ENCODE data around the gene FXR1. TPM values are rescaled to one million over a fixed set of nuclear protein-coding genes. Genes with fewer than 3 reads are reported as not detected.

Gene FXR1
- total RNA-seq, 1 experiment from 2014 or later: 219 TPM

DNA sequence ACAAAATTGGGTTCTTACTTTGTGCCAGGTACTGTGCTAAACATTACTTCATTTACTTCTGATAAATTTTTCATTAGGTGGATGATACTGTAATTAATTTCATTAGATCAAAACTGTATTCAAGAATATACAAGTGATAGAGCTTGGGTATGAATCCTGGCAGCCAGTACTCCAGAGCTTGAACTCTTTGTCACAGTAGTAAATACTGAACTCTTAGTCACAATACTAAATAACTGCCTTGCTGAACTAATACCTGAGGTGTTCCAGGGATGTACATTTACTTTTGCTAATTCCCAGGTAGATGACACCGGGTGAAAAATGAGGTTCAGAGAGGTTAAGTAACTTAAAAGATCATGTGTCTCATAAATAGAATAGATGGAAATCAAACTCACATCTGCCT is 20.3 kb downstream of the FXR1 start:
- TF ChIP-seq CTCF (conservative IDR thresholded peaks at IDR 0.05; ENCODE audit: low read depth, low read length) (no peak), EZH2 (IDR thresholded peaks at IDR 0.05; ENCODE audit: borderline replicate concordance, low read depth, low read length, poor library complexity, severe bottlenecking) (no peak)
- Histone ChIP-seq H3K27me3 (replicated peaks; ENCODE audit: insufficient read depth, low read depth, low read length, poor library complexity) (no peaks in the 10 kb centered on the region), H3K27ac (ENCODE audit: low read depth, low read length, poor library complexity, severe bottlenecking) (no peak overlapping the region), H3K36me3 (ENCODE audit: insufficient read depth, low read length, poor library complexity, severe bottlenecking) (peaks cover 39% of the 10 kb centered on the region), H3K9me3 (ENCODE audit: low read depth, low read length, poor library complexity, severe bottlenecking) (no peaks in the 10 kb centered on the region), H3K4me1 (ENCODE audit: insufficient read depth, low read length, poor library complexity, severe bottlenecking) (no peaks in the 10 kb centered on the region), H3K4me3 (ENCODE audit: low read depth, low read length, poor library complexity, severe bottlenecking) (no peak overlapping the region)
- ChIA-PET POLR2A (ENCODE audit: low non-redundant PET) (no interaction called here), CTCF (no interaction called here)
- intact Hi-C loops (cut with micrococcal nuclease; ENCODE audit: unreplicated experiment): no loop called here
- DNase-seq (ENCODE audit: low spot score): no peak
- no TSS peak for BruUV-seq (replicated peaks)

DNA sequence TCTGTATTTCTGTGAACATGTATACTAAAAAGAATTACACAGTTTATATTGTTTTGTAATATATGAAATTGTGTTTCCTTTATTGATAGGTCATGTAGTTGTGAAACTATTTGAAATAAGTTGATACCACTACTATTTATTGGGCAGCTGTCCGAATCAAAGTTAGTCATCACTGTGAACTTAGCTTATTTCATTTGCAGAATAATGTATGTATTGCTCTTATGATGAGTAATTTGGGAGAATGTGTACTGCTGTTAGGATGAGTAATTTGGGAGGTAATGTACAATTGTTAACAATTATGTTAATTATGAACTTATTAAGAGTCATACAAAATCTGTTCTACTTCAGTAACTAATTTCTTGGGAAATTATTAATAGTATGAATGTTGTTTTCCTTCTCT is 22.2 kb downstream of the FXR1 start:
- intact Hi-C loops (cut with micrococcal nuclease; ENCODE audit: unreplicated experiment): no loop called here

GRCh38 chr3:180940826-180941225 is 28.4 kb downstream of the FXR1 start:
- no TSS peak for BruUV-seq (replicated peaks)
- intact Hi-C loops (cut with micrococcal nuclease; ENCODE audit: unreplicated experiment): no loop called here
- CTCF ChIA-PET: no interaction called here

More for the DNA sequence above, 22.2 kb downstream of the FXR1 start:
- TF ChIP-seq EZH2 (IDR thresholded peaks at IDR 0.05; ENCODE audit: borderline replicate concordance, low read depth, low read length, poor library complexity, severe bottlenecking) (no peak), CTCF (conservative IDR thresholded peaks at IDR 0.05; ENCODE audit: low read depth, low read length) (no peak)
- ChIA-PET POLR2A (ENCODE audit: low non-redundant PET) (no interaction called here), CTCF (no interaction called here)
- Histone ChIP-seq H3K27me3 (replicated peaks; ENCODE audit: insufficient read depth, low read depth, low read length, poor library complexity) (no peaks in the 10 kb centered on the region), H3K36me3 (ENCODE audit: insufficient read depth, low read length, poor library complexity, severe bottlenecking) (peaks cover 38% of the 10 kb centered on the region), H3K27ac (ENCODE audit: low read depth, low read length, poor library complexity, severe bottlenecking) (no peak overlapping the region), H3K4me3 (ENCODE audit: low read depth, low read length, poor library complexity, severe bottlenecking) (no peak overlapping the region), H3K9me3 (ENCODE audit: low read depth, low read length, poor library complexity, severe bottlenecking) (no peaks in the 10 kb centered on the region), H3K4me1 (ENCODE audit: insufficient read depth, low read length, poor library complexity, severe bottlenecking) (no peaks in the 10 kb centered on the region)
- DNase-seq (ENCODE audit: low spot score): no peak
- BruUV-seq (replicated peaks): no TSS peak

More at GRCh38 chr3:180940826-180941225, 28.4 kb downstream of the FXR1 start:
- POLR2A ChIA-PET (ENCODE audit: low non-redundant PET): no interaction called here
- H3K27ac ChIP-seq (ENCODE audit: low read depth, low read length, poor library complexity, severe bottlenecking): no peak overlapping the region
- TF ChIP-seq EZH2 (IDR thresholded peaks at IDR 0.05; ENCODE audit: borderline replicate concordance, low read depth, low read length, poor library complexity, severe bottlenecking): no peak
- TF ChIP-seq CTCF (conservative IDR thresholded peaks at IDR 0.05; ENCODE audit: low read depth, low read length): no peak
- H3K4me3 ChIP-seq (ENCODE audit: low read depth, low read length, poor library complexity, severe bottlenecking): no peak overlapping the region
- no peaks in the 10 kb centered on the region for H3K27me3 ChIP-seq (replicated peaks; ENCODE audit: insufficient read depth, low read depth, low read length, poor library complexity)
- DNase-seq (ENCODE audit: low spot score): no peak
- H3K36me3 ChIP-seq (ENCODE audit: insufficient read depth, low read length, poor library complexity, severe bottlenecking): peaks cover 47% of the 10 kb centered on the region
- H3K9me3 ChIP-seq (ENCODE audit: low read depth, low read length, poor library complexity, severe bottlenecking): no peaks in the 10 kb centered on the region
- no peaks in the 10 kb centered on the region for H3K4me1 ChIP-seq (ENCODE audit: insufficient read depth, low read length, poor library complexity, severe bottlenecking)

Measured in A673 (cell line).